Keratinocyte (primary cell): Measurements from ENCODE around the gene C1orf167. TPM values are rescaled to one million over a fixed set of nuclear protein-coding genes. Genes with fewer than 3 reads are reported as not detected.
A peak's percentile ranks its signal among the peaks of the same experiment; 100 is the strongest.

Experiments used
- DNase-seq: peaks from one replicate; pipeline ENCODE4 v3.0.0-alpha.2; 2011; ENCODE audit warnings: low read depth, missing footprints, low spot score
- FAIRE-seq: peaks from 2 replicates; lab custom pipeline; 2011; peaks lifted over from hg19 to GRCh38; lab: Jason Lieb, UNC
- H2AFZ ChIP-seq: 2 replicates; pipeline ENCODE4 v1.6.0; 2012; ENCODE audit warnings: low read length, control low read depth, inconsistent platforms; ENCODE audit not compliant: control insufficient read depth
- H3K27ac ChIP-seq: 2 replicates; pipeline ENCODE4 v1.5.1; 2011; ENCODE audit warnings: low read length; ENCODE audit not compliant: control insufficient read depth, insufficient read depth
- H3K27me3 ChIP-seq: 3 replicates; pipeline ENCODE4 v1.6.0; 2011; ENCODE audit warnings: low read length; ENCODE audit not compliant: control insufficient read depth, insufficient read depth; ENCODE audit errors: extremely low read depth
- H3K36me3 ChIP-seq, 2 experiments: 2 replicates in 1 of 2; 3 replicates in 1 of 2; pipeline ENCODE4 v1.5.1; 2011; ENCODE audit warnings: low read length in 2 of 2, mild to moderate bottlenecking in 1 of 2; ENCODE audit not compliant: control insufficient read depth in 2 of 2, insufficient read depth in 2 of 2; ENCODE audit errors: extremely low read depth in 1 of 2
- H3K4me1 ChIP-seq: 3 replicates; pipeline ENCODE4 v1.5.1; 2011; ENCODE audit warnings: low read length; ENCODE audit not compliant: control insufficient read depth, insufficient read depth; ENCODE audit errors: extremely low read depth
- H3K4me2 ChIP-seq: 3 replicates; pipeline ENCODE4 v1.6.0; 2011; ENCODE audit warnings: low read depth, low read length; ENCODE audit not compliant: control insufficient read depth, insufficient read depth; ENCODE audit errors: extremely low read depth
- H3K4me3 ChIP-seq, 3 experiments: fragments of 200-600 bp in 1 of 3; sonication (generic) in 1 of 3; 2 replicates in 2 of 3; 3 replicates in 1 of 3; pipeline ENCODE4 v1.5.1; 2011 to 2016; ENCODE audit warnings: low read length in 3 of 3, mild to moderate bottlenecking in 3 of 3, control low read depth in 2 of 3, inconsistent platforms in 1 of 3, low read depth in 1 of 3, mixed read lengths in 1 of 3, mixed run types in 1 of 3, moderate library complexity in 1 of 3; ENCODE audit not compliant: control insufficient read depth in 2 of 3, insufficient read depth in 2 of 3; ENCODE audit errors: extremely low read depth in 1 of 3
- H3K79me2 ChIP-seq: 2 replicates; pipeline ENCODE4 v1.6.0; 2012; ENCODE audit warnings: low read length; ENCODE audit not compliant: control insufficient read depth, insufficient read depth
- H3K9ac ChIP-seq: 3 replicates; pipeline ENCODE4 v1.6.0; 2011; ENCODE audit warnings: low read length; ENCODE audit not compliant: control insufficient read depth, insufficient read depth; ENCODE audit errors: extremely low read depth
- H3K9me1 ChIP-seq: 3 replicates; pipeline ENCODE4 v1.6.0; 2011; ENCODE audit warnings: low read length; ENCODE audit not compliant: control insufficient read depth, insufficient read depth; ENCODE audit errors: extremely low read depth
- H3K9me3 ChIP-seq: 2 replicates; pipeline ENCODE4 v1.5.1; 2012; ENCODE audit warnings: low read depth, low read length; ENCODE audit not compliant: control insufficient read depth
- H4K20me1 ChIP-seq: 3 replicates; pipeline ENCODE4 v1.6.0; 2011; ENCODE audit warnings: low read length; ENCODE audit not compliant: control insufficient read depth, insufficient read depth; ENCODE audit errors: extremely low read depth
- CTCF ChIP-seq, 3 experiments: IDR thresholded peaks in 1 of 3; conservative IDR thresholded peaks in 1 of 3; optimal IDR thresholded peaks in 1 of 3; 2 replicates in 2 of 3; 3 replicates in 1 of 3; pipeline versions ENCODE3 to v1.5.1; 2011; ENCODE audit warnings: low read length in 3 of 3, mild to moderate bottlenecking in 3 of 3, moderate library complexity in 2 of 3, control low read depth in 1 of 3, inconsistent platforms in 1 of 3; ENCODE audit not compliant: insufficient read depth in 2 of 3; ENCODE audit errors: extremely low read depth in 1 of 3
- EZH2 ChIP-seq: IDR thresholded peaks from one replicate; pipeline ENCODE4 v1.6.1; 2012; ENCODE audit warnings: inconsistent platforms, mild to moderate bottlenecking, low read length, moderate library complexity
- dilution Hi-C: fragments of 300-500 bp; cut with MboI; formaldehyde crosslinking; loops from one replicate; pipeline ENCODE4 v1.7.0; 2020; ENCODE audit warnings: low sequenced_read_pairs; ENCODE audit not compliant: extremely low pct_ligation_motif_present
- polyA plus RNA-seq, 5 experiments: library from polyadenylated mRNA; depleted of rRNA in 3 of 5; stranded (reverse) in 3 of 5; stranded (forward) in 1 of 5; unstranded in 1 of 5; fragments of >200 nt; gene quantifications; 1 replicate in 1 of 5; 2 replicates in 3 of 5; 3 replicates in 1 of 5; pipeline versions ENCODE4 v1.2.1 to v1.2.3, GENCODE V29; 2011 to 2012; ENCODE audit warnings: missing spikeins in 2 of 5, low read depth in 1 of 5, low replicate concordance in 1 of 5

The C1orf167 gene
- polyA plus RNA-seq, 1 donor (not counting 4 experiments of a cell fraction or from before 2014, with no cell fraction given): not detected

GRCh38 chr1:11804666-11805421 lies 42.9 kb downstream of the C1orf167 start:
- peak overlapping the region; percentile 65 to 98 (median 84) for H3K4me3 ChIP-seq
- H3K4me2 ChIP-seq: peak overlapping the region; percentile 100
- H2AFZ ChIP-seq: peak overlapping the region; percentile 66
- FAIRE-seq: peak; percentile 63
- H4K20me1 ChIP-seq: no peaks in the 10 kb centered on the region
- dilution Hi-C loops: no loop called here
- peak; percentile 66 for DNase-seq
- peaks cover 12 to 16% of the 10 kb centered on the region in 2 experiments for H3K36me3 ChIP-seq
- no peak for TF ChIP-seq EZH2
- no peak for TF ChIP-seq CTCF (optimal IDR thresholded peaks at IDR 0.05 in 1 of 3, IDR thresholded peaks at IDR 0.05 in 1 of 3, conservative IDR thresholded peaks at IDR 0.05 in 1 of 3; ENCODE audit: extremely low read depth in 1 of 3, insufficient read depth in 2 of 3, low read length in 3 of 3)
- H3K9ac ChIP-seq: peak overlapping the region; percentile 97
- H3K9me1 ChIP-seq: no peaks in the 10 kb centered on the region
- peaks cover 33% of the 10 kb centered on the region for H3K79me2 ChIP-seq
- peaks cover 49% of the 10 kb centered on the region for H3K4me1 ChIP-seq
- H3K27me3 ChIP-seq: no peaks in the 10 kb centered on the region
- no peaks in the 10 kb centered on the region for H3K9me3 ChIP-seq
- peak overlapping the region; percentile 94 for H3K27ac ChIP-seq

- peaks cover 40% of the 10 kb centered on the region for H3K79me2 ChIP-seq
- H3K4me2 ChIP-seq: peak within 1 kb of the TSS; percentile 100
- no peaks in the 10 kb centered on the region for H3K27me3 ChIP-seq
- H3K4me1 ChIP-seq: peaks cover 49% of the 10 kb centered on the region
- dilution Hi-C loops: no loop called here
- H3K9ac ChIP-seq: peak within 1 kb of the TSS; percentile 97
- peaks cover 9 to 20% of the 10 kb centered on the region in 2 experiments for H3K36me3 ChIP-seq
- peak within 1 kb of the TSS; percentile 91 for H2AFZ ChIP-seq
- FAIRE-seq: peak; percentile 72
- DNase-seq: peak; percentile 95
- no peaks in the 10 kb centered on the region for H3K9me1 ChIP-seq
- TF ChIP-seq CTCF (optimal IDR thresholded peaks at IDR 0.05 in 1 of 3, IDR thresholded peaks at IDR 0.05 in 1 of 3, conservative IDR thresholded peaks at IDR 0.05 in 1 of 3; ENCODE audit: extremely low read depth in 1 of 3, insufficient read depth in 2 of 3, low read length in 3 of 3) (no peak), EZH2 (no peak)
- no peaks in the 10 kb centered on the region for H4K20me1 ChIP-seq
- H3K9me3 ChIP-seq: no peaks in the 10 kb centered on the region
- H3K4me3 ChIP-seq: peak within 1 kb of the TSS; percentile 65 to 98 (median 84)
- peak within 1 kb of the TSS; percentile 94 for H3K27ac ChIP-seq
Observed at GRCh38 chr1:11805422-11806306, 43.7 kb downstream of the C1orf167 start, which contains the start of the genes CLCN6 and MTHFR. TSS of gene CLCN6 (plus strand) at chr1:11806191. CDS start at chr1:11806263, 72 bp downstream. TSS of gene MTHFR (minus strand) at chr1:11805964. CDS start at chr1:11803116, 2,848 bp downstream.
